ENCODE data around the gene GLT6D1. TPM values are rescaled to one million over a fixed set of nuclear protein-coding genes. Genes with fewer than 3 reads are reported as not detected.

GLT6D1 gene
- total RNA-seq, 4 donors from 2014 or later: not detected

DNA sequence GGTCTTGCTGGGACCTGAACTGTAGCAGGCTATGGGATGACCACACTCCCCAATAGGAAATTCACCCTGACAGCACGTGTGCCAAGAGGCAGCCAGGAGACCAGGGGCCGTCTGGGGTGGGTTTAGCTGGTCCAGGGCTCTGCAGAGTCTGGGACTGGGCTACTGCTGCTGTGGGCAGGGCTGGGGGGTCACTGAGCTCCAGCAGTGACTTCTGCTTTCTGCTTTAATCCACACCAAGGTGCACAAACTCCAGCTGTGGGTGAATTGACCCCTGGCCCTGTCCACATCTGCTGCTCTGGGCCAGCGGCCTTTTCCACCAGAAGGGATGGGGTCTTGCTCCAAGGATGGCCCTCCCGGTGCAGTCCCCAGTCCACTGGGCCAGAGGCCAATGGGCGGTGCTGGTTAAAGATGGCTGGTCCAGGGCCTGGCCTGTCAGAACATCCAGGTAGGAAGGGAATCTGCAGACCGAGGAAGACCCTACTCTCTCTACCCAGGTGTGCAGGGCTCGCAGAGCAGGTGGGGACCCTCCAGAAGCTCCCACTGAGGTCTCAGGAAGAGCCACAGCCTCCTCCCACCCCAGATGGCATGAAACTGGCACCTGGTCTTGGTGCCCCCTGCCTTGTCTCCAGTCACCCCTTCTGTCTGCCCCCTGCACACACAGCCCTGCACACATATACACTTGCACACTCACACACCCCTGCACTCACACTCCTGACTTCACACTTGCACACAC lies 28.0 kb downstream of the GLT6D1 start:
- no peaks in the 10 kb centered on the region for H3K27me3 ChIP-seq
- intact Hi-C loops (cut with DNase I): no loop called here

GRCh38 chr9:135610290-135611141 lies 28.8 kb downstream of the GLT6D1 start:
- no peaks in the 10 kb centered on the region for H3K27me3 ChIP-seq
- H3K4me1 ChIP-seq: peaks cover under 1 to 2% of the 10 kb centered on the region in 2 donors
- no peak overlapping the region for H3K4me3 ChIP-seq (replicated peaks in 1 of 3)
- no peak overlapping the region for H3K27ac ChIP-seq
- H3K9me3 ChIP-seq: no peaks in the 10 kb centered on the region
- no peaks in the 10 kb centered on the region for H3K36me3 ChIP-seq
- TF ChIP-seq POLR2A (IDR thresholded peaks at IDR 0.05): no peak
- TF ChIP-seq CTCF (IDR thresholded peaks at IDR 0.05): no peak
- intact Hi-C loops (cut with DNase I): no loop called here
- DNase-seq: no peak
- WGBS, 2 donors: 83 to 92% methylated on average over 7 to 12 of the region's 13 CpGs

More for the DNA sequence above, 28.0 kb downstream of the GLT6D1 start:
- no peak for DNase-seq
- no peak for TF ChIP-seq POLR2A (IDR thresholded peaks at IDR 0.05)
- no peak for TF ChIP-seq CTCF (IDR thresholded peaks at IDR 0.05)
- H3K36me3 ChIP-seq: no peaks in the 10 kb centered on the region
- no peaks in the 10 kb centered on the region for H3K9me3 ChIP-seq
- no peak overlapping the region for H3K27ac ChIP-seq
- H3K4me3 ChIP-seq (replicated peaks in 1 of 3): no peak overlapping the region
- WGBS, 2 donors: 65 to 93% methylated on average over 4 to 5 of the region's 7 CpGs
- no peaks in the 10 kb centered on the region for H3K4me1 ChIP-seq

- intact Hi-C loops (cut with DNase I): loop anchor here (10.0 kb wide), 1 partner anchor 85 kb away; the partner anchor contains the start of gene SOHLH1
- 77 to 84% methylated on average over 14 to 17 of the region's 17 CpGs for WGBS, 2 donors
- Histone ChIP-seq H3K4me3 (replicated peaks in 1 of 3) (no peak overlapping the region), H3K27ac (no peak overlapping the region), H3K36me3 (no peaks in the 10 kb centered on the region), H3K4me1 (peaks cover 8 to 12% of the 10 kb centered on the region in 2 donors), H3K9me3 (no peaks in the 10 kb centered on the region), H3K27me3 (no peaks in the 10 kb centered on the region)
- TF ChIP-seq POLR2A (IDR thresholded peaks at IDR 0.05) (no peak), CTCF (IDR thresholded peaks at IDR 0.05) (no peak)
- DNase-seq: no peak
Measured at GRCh38 chr9:135609366-135609955, 29.9 kb downstream of the GLT6D1 start.

GRCh38 chr9:135608999-135609317 lies 30.4 kb downstream of the GLT6D1 start:
- no peak for DNase-seq
- intact Hi-C loops (cut with DNase I): loop anchor here (10.0 kb wide), 1 partner anchor 86 kb away; the partner anchor contains the start of gene SOHLH1
- H3K4me3 ChIP-seq (replicated peaks in 1 of 3): no peak overlapping the region
- H3K27ac ChIP-seq: no peak overlapping the region
- H3K4me1 ChIP-seq: peaks cover 13 to 17% of the 10 kb centered on the region in 2 donors
- 89 to 92% methylated on average over 9 to 15 of the region's 15 CpGs for WGBS, 2 donors
- no peaks in the 10 kb centered on the region for H3K9me3 ChIP-seq
- no peaks in the 10 kb centered on the region for H3K36me3 ChIP-seq
- TF ChIP-seq CTCF (IDR thresholded peaks at IDR 0.05): no peak
- TF ChIP-seq POLR2A (IDR thresholded peaks at IDR 0.05): no peak
- H3K27me3 ChIP-seq: no peaks in the 10 kb centered on the region
